ENCODE measurements around the gene GLP1R. TPM values are rescaled to one million over a fixed set of nuclear protein-coding genes. Genes with fewer than 3 reads are reported as not detected.

Gene GLP1R
- total RNA-seq, 4 donors from 2014 or later: 0.32 to 0.95 (median 0.59) TPM; not detected in 1

DNA sequence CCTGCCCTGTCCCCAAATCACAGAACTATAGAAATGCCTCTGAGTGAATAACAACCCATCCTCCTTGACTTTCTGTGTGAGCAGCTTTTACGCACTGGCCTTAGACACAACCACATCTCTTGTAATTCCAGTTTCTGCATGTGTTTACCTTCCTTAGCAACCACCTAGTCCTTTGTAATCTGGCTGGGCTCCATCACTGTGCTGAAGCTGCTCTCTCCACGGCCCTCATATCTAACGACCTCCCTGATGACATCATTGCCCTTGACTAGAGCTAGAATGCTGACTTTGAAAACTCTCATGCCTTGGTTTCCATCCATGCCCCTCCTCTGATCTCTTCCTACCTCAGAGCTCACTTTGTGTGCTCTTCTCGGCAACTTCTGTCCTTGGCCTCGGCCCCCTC is 30.5 kb upstream of the GLP1R start:
- TF ChIP-seq EP300 (IDR thresholded peaks at IDR 0.05): no peak
- TF ChIP-seq POLR2A (IDR thresholded peaks at IDR 0.05): no peak
- no peak for DNase-seq (ENCODE audit: low spot score in 2 of 2)
- no peaks in the 10 kb centered on the region for H3K4me1 ChIP-seq
- H3K27me3 ChIP-seq: peaks cover 11% of the 10 kb centered on the region
- 60% methylated on average over 5 of the region's 5 CpGs for WGBS
- no peaks in the 10 kb centered on the region for H3K36me3 ChIP-seq
- no peak overlapping the region for H3K27ac ChIP-seq
- H3K4me3 ChIP-seq: no peak overlapping the region
- H3K9me3 ChIP-seq: no peaks in the 10 kb centered on the region

DNA sequence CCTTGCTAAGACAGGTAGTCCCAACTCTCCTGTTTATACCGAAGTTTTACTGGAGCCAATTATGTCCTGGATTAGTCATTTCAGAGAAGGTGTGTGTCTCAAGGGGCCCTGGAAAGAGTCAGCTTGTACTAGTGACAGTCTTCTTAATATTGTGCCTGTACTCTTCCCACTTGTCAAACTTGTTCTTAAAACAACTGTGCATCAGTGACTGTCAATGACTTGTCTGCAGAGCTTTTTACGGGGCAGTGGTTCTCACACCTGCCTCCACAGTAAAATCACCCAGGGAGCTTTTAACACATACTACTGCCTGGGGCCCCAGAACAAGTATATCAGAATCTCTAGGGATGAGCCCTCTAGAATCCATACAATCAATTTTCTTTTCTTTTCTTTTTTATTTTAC is 28.4 kb upstream of the GLP1R start:
- H3K27ac ChIP-seq: no peak overlapping the region
- TF ChIP-seq POLR2A (IDR thresholded peaks at IDR 0.05) (no peak), EP300 (IDR thresholded peaks at IDR 0.05) (no peak), POLR2AphosphoS5 (IDR thresholded peaks at IDR 0.05) (no peak)
- TF ChIP-seq, protein P1, sequence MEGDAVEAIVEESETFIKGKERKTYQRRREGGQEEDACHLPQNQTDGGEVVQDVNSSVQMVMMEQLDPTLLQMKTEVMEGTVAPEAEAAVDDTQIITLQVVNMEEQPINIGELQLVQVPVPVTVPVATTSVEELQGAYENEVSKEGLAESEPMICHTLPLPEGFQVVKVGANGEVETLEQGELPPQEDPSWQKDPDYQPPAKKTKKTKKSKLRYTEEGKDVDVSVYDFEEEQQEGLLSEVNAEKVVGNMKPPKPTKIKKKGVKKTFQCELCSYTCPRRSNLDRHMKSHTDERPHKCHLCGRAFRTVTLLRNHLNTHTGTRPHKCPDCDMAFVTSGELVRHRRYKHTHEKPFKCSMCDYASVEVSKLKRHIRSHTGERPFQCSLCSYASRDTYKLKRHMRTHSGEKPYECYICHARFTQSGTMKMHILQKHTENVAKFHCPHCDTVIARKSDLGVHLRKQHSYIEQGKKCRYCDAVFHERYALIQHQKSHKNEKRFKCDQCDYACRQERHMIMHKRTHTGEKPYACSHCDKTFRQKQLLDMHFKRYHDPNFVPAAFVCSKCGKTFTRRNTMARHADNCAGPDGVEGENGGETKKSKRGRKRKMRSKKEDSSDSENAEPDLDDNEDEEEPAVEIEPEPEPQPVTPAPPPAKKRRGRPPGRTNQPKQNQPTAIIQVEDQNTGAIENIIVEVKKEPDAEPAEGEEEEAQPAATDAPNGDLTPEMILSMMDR (IDR thresholded peaks at IDR 0.05): no peak
- DNase-seq (ENCODE audit: low spot score in 2 of 2): no peak
- H3K27me3 ChIP-seq: peaks cover 12% of the 10 kb centered on the region
- no peaks in the 10 kb centered on the region for H3K4me1 ChIP-seq
- no peaks in the 10 kb centered on the region for H3K9me3 ChIP-seq
- H3K36me3 ChIP-seq: no peaks in the 10 kb centered on the region
- WGBS: 43% methylated on average over 2 of the region's 2 CpGs
- H3K4me3 ChIP-seq: no peak overlapping the region

DNA sequence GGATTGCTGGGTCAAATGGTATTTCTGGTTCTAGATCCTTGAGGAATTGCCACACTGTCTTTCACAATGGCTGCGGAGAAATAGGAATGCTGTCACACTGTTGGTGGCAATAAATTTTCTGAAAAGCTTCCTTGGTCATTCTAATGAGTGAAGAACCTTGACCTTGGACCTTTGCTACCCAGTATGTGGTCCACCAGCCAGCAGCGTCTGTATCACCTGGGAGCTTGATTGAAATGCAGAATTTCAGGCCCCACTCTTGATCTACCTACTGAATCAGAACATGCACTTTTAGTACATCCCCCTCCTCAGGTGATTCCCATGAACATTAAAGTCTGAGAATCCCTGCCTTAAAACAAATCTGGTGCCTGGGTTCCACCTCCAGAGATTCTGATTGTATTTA is 27.5 kb upstream of the GLP1R start:
- Histone ChIP-seq H3K36me3 (no peaks in the 10 kb centered on the region), H3K27me3 (peaks cover 15% of the 10 kb centered on the region), H3K4me3 (no peak overlapping the region), H3K9me3 (no peaks in the 10 kb centered on the region), H3K4me1 (no peaks in the 10 kb centered on the region), H3K27ac (no peak overlapping the region)
- DNase-seq (ENCODE audit: low spot score in 2 of 2): no peak
- 61% methylated on average over 2 of the region's 2 CpGs for WGBS
- no peak for TF ChIP-seq EP300 (IDR thresholded peaks at IDR 0.05)
- no peak for TF ChIP-seq POLR2AphosphoS5 (IDR thresholded peaks at IDR 0.05)
- TF ChIP-seq, protein P1 (IDR thresholded peaks at IDR 0.05): no peak
- TF ChIP-seq POLR2A (IDR thresholded peaks at IDR 0.05): no peak

DNA sequence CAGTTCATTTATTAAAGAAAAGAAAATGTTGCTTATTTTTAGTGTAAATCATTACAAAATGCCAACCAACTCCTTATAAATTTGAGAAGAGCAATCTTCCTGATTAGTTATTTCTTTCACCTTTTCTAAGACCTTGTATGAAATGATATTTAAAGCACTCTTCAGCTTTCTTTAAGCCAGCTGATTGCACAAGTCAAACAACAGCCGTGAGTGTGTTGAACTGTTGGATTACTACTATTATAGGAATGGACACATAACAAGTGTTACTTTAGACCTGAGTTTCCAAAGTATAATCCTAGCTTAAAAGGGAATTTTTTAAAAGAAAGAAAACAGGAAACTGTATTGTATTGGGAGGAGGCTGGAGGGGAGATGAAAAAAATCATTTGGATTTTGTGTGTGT is 26.8 kb upstream of the GLP1R start:
- WGBS: 89% methylated on average over 1 of the region's 1 CpG
- DNase-seq (ENCODE audit: low spot score in 2 of 2): no peak
- Histone ChIP-seq H3K27me3 (peaks cover 15% of the 10 kb centered on the region), H3K4me1 (no peaks in the 10 kb centered on the region), H3K27ac (no peak overlapping the region), H3K9me3 (no peaks in the 10 kb centered on the region), H3K36me3 (no peaks in the 10 kb centered on the region), H3K4me3 (no peak overlapping the region)
- TF ChIP-seq POLR2AphosphoS5 (IDR thresholded peaks at IDR 0.05) (no peak), POLR2A (IDR thresholded peaks at IDR 0.05) (no peak), EP300 (IDR thresholded peaks at IDR 0.05) (no peak)
- TF ChIP-seq, protein P1 (IDR thresholded peaks at IDR 0.05): no peak

DNA sequence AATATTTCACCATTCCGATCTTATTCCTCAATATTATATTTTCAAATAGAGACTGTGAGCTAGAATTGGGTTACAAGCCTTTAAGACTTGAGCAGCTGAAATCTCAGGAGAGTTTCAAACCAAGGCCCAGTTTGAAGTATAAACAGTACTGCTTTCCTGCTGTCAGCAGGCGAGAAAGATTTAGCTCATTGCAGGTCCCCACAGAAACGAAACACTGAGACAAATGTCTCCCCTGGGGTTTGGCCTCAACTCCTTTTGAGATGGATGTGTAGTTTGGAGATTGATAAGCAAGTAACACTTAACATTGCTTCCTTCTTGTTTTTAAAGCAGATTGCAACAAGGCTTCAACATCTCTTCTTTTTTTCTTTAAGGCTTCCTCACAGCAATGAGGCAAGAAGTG is 22.4 kb upstream of the GLP1R start:
- no peak for TF ChIP-seq POLR2AphosphoS5 (IDR thresholded peaks at IDR 0.05)
- no peak for TF ChIP-seq POLR2A (IDR thresholded peaks at IDR 0.05)
- TF ChIP-seq EP300 (IDR thresholded peaks at IDR 0.05): no peak
- TF ChIP-seq, protein P1 (IDR thresholded peaks at IDR 0.05): no peak
- H3K27me3 ChIP-seq: peaks cover 12% of the 10 kb centered on the region
- WGBS: 59% methylated on average over 3 of the region's 3 CpGs

More for the DNA sequence above, 22.4 kb upstream of the GLP1R start:
- H3K27ac ChIP-seq: no peak overlapping the region
- no peak for DNase-seq (ENCODE audit: low spot score in 2 of 2)
- no peaks in the 10 kb centered on the region for H3K36me3 ChIP-seq
- H3K4me3 ChIP-seq: no peak overlapping the region
- no peaks in the 10 kb centered on the region for H3K9me3 ChIP-seq
- H3K4me1 ChIP-seq: no peaks in the 10 kb centered on the region

All from suprapubic skin (tissue), 4 donors.